ENCODE results near the gene TTC31.

Gene TTC31

DNA sequence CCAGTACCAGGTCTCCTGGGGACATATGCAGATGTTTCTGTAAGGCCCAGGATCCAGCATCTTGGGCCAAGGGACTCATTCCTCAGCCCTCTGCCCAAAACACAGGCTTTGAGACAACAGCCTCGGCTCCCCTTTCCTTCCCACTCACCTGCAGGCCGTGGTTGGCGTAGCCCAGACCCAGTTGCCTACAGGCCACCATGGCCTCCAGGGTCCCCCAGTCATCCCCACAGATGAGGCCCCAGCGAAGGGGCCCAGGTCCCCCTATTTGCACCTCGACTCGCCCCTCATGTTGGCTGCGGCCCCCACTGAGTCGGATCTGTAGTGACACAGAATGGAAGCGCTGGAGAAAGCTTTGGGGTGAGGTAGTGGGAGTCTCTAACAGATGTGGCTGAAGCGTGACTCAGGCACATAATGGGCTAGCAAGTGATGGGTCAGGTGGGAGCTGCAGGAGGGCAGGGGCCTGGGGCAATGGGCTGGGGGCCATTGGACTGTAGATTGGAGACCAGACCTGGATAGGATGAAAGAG, 52.6 kb downstream of the TTC31 start:
- Histone ChIP-seq H3K4me3 (ENCODE audit: low read length) (no peak overlapping the region), H3K79me2 (ENCODE audit: low read length) (peaks cover 13% of the 10 kb centered on the region), H3K27ac (ENCODE audit: low read length) (no peak overlapping the region), H4K20me1 (ENCODE audit: insufficient read depth, low read length) (no peaks in the 10 kb centered on the region), H3K36me3 (replicated peaks; ENCODE audit: low read depth, low read length) (peaks cover 16% of the 10 kb centered on the region), H3K4me2 (ENCODE audit: low read length) (no peak overlapping the region), H3K9ac (ENCODE audit: low read length) (no peak overlapping the region), H2AFZ (ENCODE audit: low read depth, low read length) (no peak overlapping the region), H3K27me3 (ENCODE audit: low read depth, low read length) (peaks cover 6% of the 10 kb centered on the region; the same call in 1 of the 2 replicates), H3K9me3 (ENCODE audit: insufficient read depth, low read length) (no peaks in the 10 kb centered on the region), H3K4me1 (ENCODE audit: low read length) (peaks cover 28% of the 10 kb centered on the region)
- TF ChIP-seq EZH2phosphoT487 (IDR thresholded peaks at IDR 0.05; ENCODE audit: low read depth): no peak

DNA sequence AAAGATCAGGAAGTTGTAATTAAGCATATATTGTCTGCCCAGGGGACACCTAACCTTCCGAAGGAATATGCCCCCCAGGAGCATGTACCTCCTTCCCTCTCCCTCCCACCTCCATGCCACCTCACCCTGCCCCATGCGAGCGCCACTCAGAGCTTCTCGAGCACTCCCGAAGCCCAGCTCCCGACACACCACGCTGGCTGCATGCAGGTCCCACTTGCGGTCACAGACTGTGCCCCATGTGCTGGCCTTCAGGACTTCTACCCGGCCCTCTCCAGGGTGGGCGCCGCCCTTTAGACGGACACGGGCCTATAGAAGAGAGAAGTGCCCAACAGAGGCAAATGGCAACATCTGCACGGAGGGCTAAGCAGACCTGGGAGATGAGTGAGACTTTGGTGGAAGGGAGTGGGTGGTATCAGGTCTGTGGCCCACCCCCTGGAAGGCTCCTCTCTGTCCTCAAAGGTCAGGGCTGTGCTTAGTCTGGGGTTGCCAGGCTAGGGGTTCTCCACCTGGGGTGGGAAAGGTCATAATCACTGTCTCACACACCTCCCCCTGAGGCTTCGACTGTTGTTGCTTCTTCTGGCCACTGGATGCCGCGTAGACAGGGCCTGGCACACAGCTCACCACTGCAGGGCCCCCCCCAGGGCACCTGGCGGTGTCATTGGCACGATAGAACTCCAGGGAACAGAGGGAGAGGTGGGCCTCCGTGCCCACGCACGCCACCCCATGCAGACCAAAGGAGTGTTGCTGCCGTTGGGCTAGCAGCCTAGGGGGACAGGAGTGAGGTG, 53.5 kb downstream of the TTC31 start:
- H3K27ac ChIP-seq (ENCODE audit: low read length): no peak overlapping the region
- peaks cover 4% of the 10 kb centered on the region for H3K79me2 ChIP-seq (ENCODE audit: low read length)
- no peak overlapping the region for H3K4me3 ChIP-seq (ENCODE audit: low read length)
- H3K4me2 ChIP-seq (ENCODE audit: low read length): no peak overlapping the region
- no peaks in the 10 kb centered on the region for H3K9me3 ChIP-seq (ENCODE audit: insufficient read depth, low read length)
- TF ChIP-seq, protein P1, sequence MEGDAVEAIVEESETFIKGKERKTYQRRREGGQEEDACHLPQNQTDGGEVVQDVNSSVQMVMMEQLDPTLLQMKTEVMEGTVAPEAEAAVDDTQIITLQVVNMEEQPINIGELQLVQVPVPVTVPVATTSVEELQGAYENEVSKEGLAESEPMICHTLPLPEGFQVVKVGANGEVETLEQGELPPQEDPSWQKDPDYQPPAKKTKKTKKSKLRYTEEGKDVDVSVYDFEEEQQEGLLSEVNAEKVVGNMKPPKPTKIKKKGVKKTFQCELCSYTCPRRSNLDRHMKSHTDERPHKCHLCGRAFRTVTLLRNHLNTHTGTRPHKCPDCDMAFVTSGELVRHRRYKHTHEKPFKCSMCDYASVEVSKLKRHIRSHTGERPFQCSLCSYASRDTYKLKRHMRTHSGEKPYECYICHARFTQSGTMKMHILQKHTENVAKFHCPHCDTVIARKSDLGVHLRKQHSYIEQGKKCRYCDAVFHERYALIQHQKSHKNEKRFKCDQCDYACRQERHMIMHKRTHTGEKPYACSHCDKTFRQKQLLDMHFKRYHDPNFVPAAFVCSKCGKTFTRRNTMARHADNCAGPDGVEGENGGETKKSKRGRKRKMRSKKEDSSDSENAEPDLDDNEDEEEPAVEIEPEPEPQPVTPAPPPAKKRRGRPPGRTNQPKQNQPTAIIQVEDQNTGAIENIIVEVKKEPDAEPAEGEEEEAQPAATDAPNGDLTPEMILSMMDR (IDR thresholded peaks at IDR 0.05; ENCODE audit: low read depth, low read length): no peak
- TF ChIP-seq EZH2phosphoT487 (IDR thresholded peaks at IDR 0.05; ENCODE audit: low read depth): no peak
- H3K9ac ChIP-seq (ENCODE audit: low read length): no peak overlapping the region
- H2AFZ ChIP-seq (ENCODE audit: low read depth, low read length): no peak overlapping the region
- H4K20me1 ChIP-seq (ENCODE audit: insufficient read depth, low read length): no peaks in the 10 kb centered on the region
- H3K27me3 ChIP-seq (ENCODE audit: low read depth, low read length): peaks cover 6% of the 10 kb centered on the region; the same call in 1 of the 2 replicates
- peaks cover 20% of the 10 kb centered on the region for H3K4me1 ChIP-seq (ENCODE audit: low read length)
- H3K36me3 ChIP-seq (replicated peaks; ENCODE audit: low read depth, low read length): peaks cover 14% of the 10 kb centered on the region

DNA sequence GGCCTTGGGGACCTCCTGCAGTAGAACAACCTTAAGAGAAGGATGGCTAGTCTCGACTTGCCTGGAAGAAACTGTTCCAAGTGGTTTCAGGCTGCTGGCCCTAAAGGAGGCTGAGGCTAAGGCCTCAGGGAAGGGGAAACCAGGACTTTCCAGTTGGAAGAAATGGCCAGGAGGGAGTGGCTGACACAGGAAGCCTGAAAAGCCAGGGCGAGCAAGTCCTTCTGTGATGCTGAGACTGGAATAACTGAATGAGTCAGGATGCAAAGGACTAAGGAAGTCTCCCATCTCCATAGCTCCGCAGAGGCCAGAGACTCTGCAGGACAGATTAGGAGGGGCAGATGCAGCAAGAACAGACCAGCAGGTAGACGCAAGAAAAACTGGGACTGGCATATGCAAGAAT, 54.3 kb downstream of the TTC31 start:
- Histone ChIP-seq H3K79me2 (ENCODE audit: low read length) (no peaks in the 10 kb centered on the region), H3K9me3 (ENCODE audit: insufficient read depth, low read length) (no peaks in the 10 kb centered on the region), H3K4me3 (ENCODE audit: low read length) (no peak overlapping the region), H3K9ac (ENCODE audit: low read length) (no peak overlapping the region), H3K4me1 (ENCODE audit: low read length) (peaks cover 14% of the 10 kb centered on the region), H3K27me3 (ENCODE audit: low read depth, low read length) (peaks cover 6% of the 10 kb centered on the region; the same call in 1 of the 2 replicates), H4K20me1 (ENCODE audit: insufficient read depth, low read length) (no peaks in the 10 kb centered on the region), H3K4me2 (ENCODE audit: low read length) (no peak overlapping the region), H3K36me3 (replicated peaks; ENCODE audit: low read depth, low read length) (peaks cover 6% of the 10 kb centered on the region), H2AFZ (ENCODE audit: low read depth, low read length) (no peak overlapping the region), H3K27ac (ENCODE audit: low read length) (no peak overlapping the region)
- TF ChIP-seq, protein P1 (IDR thresholded peaks at IDR 0.05; ENCODE audit: low read depth, low read length): no peak
- TF ChIP-seq EZH2phosphoT487 (IDR thresholded peaks at IDR 0.05; ENCODE audit: low read depth): no peak

DNA sequence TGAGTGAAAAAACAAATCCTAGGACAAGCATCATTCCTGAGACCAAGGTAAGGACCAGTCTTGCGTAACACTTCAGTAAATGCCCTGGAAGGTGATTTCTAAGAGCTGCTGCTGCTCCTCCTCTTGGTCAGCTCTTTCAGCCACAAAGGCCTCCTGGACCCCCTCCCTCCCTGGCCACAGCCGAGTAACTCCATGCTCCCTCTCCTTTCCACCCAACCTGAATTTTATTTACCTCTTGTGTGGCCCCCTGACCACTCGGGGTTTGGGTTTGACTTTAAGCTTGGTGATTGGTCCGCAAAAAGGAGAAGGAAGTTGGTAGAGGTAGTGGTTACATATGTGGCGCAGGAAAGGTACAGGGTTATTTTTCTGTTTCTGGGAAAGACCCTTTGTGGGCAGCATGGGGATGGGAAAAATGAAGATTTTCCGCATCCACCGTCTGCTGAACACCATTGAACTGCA, 56.0 kb downstream of the TTC31 start:
- Histone ChIP-seq H4K20me1 (ENCODE audit: insufficient read depth, low read length) (no peaks in the 10 kb centered on the region), H3K4me3 (ENCODE audit: low read length) (peak overlapping the region; percentile 46), H3K4me2 (ENCODE audit: low read length) (peak overlapping the region; percentile 45), H3K9me3 (ENCODE audit: insufficient read depth, low read length) (no peaks in the 10 kb centered on the region), H3K9ac (ENCODE audit: low read length) (peak overlapping the region; percentile 9; the same call in 1 of the 2 replicates), H2AFZ (ENCODE audit: low read depth, low read length) (peak overlapping the region; percentile 75; the same call in 1 of the 2 replicates), H3K4me1 (ENCODE audit: low read length) (peaks cover 14% of the 10 kb centered on the region), H3K27me3 (ENCODE audit: low read depth, low read length) (peaks cover 6% of the 10 kb centered on the region; the same call in 1 of the 2 replicates), H3K79me2 (ENCODE audit: low read length) (no peaks in the 10 kb centered on the region), H3K27ac (ENCODE audit: low read length) (no peak overlapping the region), H3K36me3 (replicated peaks; ENCODE audit: low read depth, low read length) (no peaks in the 10 kb centered on the region)
- TF ChIP-seq, protein P1 (IDR thresholded peaks at IDR 0.05; ENCODE audit: low read depth, low read length): no peak
- no peak for TF ChIP-seq EZH2phosphoT487 (IDR thresholded peaks at IDR 0.05; ENCODE audit: low read depth)

Data from OCI-LY3 (cell line).